NK-92 (cell line): ENCODE results near the gene RNFT2.
"Not testable (repeated sequence)": the region's sequence is repeated elsewhere in the genome, so short reads cannot be mapped to it uniquely, and the experiment has no call there.

Experiments used
- DNase-seq: peaks from one replicate; lab custom pipeline; 2025; ENCODE audit not compliant: unreplicated experiment; lab: John Stamatoyannopoulos, UW

The RNFT2 gene

GRCh38 chr12:116744766-116745165 is 6.7 kb downstream of the RNFT2 start:
- no peak for DNase-seq

GRCh38 chr12:116745554-116745953 is 7.4 kb downstream of the RNFT2 start:
- DNase-seq, result no peak

- DNase-seq, result no peak
These were observed 11.8 kb downstream of the RNFT2 start for GRCh38 chr12:116749884-116750283.

GRCh38 chr12:116750298-116750697 is 12.2 kb downstream of the RNFT2 start:
- DNase-seq, result no peak

GRCh38 chr12:116754097-116754496 is 16.0 kb downstream of the RNFT2 start:
- DNase-seq, result not testable (repeated sequence)

GRCh38 chr12:116754783-116755182 is 16.7 kb downstream of the RNFT2 start:
- DNase-seq, result not testable (repeated sequence)

- DNase-seq, result no peak
These were observed 21.9 kb downstream of the RNFT2 start for GRCh38 chr12:116759783-116760621.

GRCh38 chr12:116760622-116761020 is 22.5 kb downstream of the RNFT2 start:
- no peak for DNase-seq

- no peak for DNase-seq
These were observed 23.4 kb downstream of the RNFT2 start for GRCh38 chr12:116761499-116761898.

- DNase-seq, result no peak
These were observed 27.2 kb downstream of the RNFT2 start for GRCh38 chr12:116765271-116765670.

- DNase-seq, result no peak
These were observed 28.2 kb downstream of the RNFT2 start for GRCh38 chr12:116766285-116766684.

GRCh38 chr12:116766746-116767145 is 28.6 kb downstream of the RNFT2 start:
- DNase-seq, result no peak

GRCh38 chr12:116771651-116772050 is 33.5 kb downstream of the RNFT2 start:
- no peak for DNase-seq

GRCh38 chr12:116773276-116773731 is 35.2 kb downstream of the RNFT2 start:
- DNase-seq, result no peak

- no peak for DNase-seq
These were observed 35.9 kb downstream of the RNFT2 start for GRCh38 chr12:116774020-116774419.

- DNase-seq, result no peak
These were observed 39.1 kb downstream of the RNFT2 start for GRCh38 chr12:116777245-116777644.

- DNase-seq, result no peak
These were observed 41.5 kb downstream of the RNFT2 start for GRCh38 chr12:116779597-116779996.

- DNase-seq, result no peak
These were observed 42.8 kb downstream of the RNFT2 start for GRCh38 chr12:116780942-116781341.

- DNase-seq, result no peak
These were observed 45.6 kb downstream of the RNFT2 start for GRCh38 chr12:116783525-116784237.

GRCh38 chr12:116784238-116784612 is 46.1 kb downstream of the RNFT2 start:
- no peak for DNase-seq

GRCh38 chr12:116789562-116789961 is 51.4 kb downstream of the RNFT2 start:
- DNase-seq, result not testable (repeated sequence)

GRCh38 chr12:116790066-116790465 is 52.0 kb downstream of the RNFT2 start:
- no peak for DNase-seq
